ENCODE results near the gene ADARB2.

ADARB2 gene

DNA sequence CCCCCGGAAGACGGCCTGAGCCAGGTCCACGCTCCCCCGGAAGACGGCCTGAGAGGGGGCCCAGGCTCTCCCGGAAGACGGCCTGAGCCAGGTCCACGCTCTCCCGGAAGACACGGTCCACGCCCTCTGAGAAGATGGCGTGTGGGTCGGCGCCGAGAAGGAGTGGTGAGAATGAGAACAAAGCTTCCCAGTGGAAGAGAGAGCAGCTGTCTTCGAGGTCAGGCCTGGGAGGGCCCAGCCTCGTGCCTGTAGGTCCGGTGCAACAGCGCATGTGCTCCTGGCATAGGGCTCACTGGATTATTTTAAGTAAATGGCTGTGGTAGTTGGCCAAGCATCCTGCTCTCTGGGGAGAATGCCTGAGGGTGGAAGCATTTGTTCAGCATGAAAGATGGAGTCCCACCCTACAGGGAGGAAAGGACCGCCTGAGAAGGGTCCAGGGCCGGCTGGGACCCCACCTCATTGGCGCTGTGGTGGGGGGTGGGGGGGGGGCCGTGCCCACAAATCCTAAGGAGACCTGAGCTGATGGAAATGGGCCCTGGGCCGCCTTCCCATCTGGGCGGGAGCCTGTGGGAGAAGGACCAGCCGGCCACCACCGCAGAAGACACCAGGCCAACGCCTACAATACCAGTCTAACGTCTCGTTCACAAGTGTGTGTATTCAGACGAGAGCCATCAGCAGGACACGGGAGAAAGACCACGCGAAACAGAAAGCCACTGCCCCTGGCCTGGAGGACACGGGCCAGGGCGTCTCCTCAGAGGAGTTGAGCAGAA lies 471.1 kb downstream of the ADARB2 start:
- no peak overlapping the region for H3K27ac ChIP-seq

DNA sequence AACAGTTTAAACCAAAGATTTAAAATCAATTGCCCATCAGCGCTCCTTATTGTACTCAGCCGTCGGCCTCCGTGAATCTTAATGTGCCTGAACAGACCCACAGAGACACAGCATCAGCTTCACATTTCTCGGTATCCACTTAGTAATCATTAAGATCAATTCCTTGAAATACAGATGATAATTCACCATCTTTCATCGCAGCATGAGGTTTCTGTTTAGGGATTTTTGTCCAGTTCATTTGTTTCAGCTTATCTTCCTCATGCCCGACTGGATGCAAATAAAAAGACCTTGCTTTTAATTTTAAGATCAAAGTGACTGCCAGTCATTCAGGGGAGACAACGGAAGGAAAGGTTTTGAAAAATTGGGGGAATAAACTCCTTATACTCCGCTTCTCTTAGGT lies 473.3 kb downstream of the ADARB2 start:
- H3K27ac ChIP-seq = no peak overlapping the region
- TF ChIP-seq ZFX (IDR thresholded peaks at IDR 0.05; ENCODE audit: borderline replicate concordance) = no peak

More for the DNA sequence above, 471.1 kb downstream of the ADARB2 start:
- no peak for TF ChIP-seq ZFX (IDR thresholded peaks at IDR 0.05; ENCODE audit: borderline replicate concordance)

DNA sequence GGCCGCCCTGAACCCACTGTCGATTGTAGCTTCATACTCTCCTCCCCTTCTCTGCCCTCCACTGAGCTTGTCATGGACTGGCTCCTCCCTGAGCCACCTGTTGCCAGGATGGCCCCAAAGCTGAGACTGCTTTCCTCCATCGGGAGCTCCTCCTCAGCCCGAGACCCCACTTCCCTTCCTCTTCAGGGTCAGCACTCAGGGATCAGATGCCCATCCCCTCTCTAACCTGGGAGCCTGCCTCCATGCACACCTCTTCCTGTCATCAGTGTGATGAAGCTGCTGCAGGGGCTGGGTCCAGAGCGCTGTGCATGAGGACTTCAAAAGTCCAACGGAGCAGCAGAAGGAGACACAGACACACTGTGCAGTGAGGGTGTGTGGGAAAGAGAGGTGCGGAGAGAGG lies 480.1 kb downstream of the ADARB2 start:
- no peak for TF ChIP-seq ZFX (IDR thresholded peaks at IDR 0.05; ENCODE audit: borderline replicate concordance)
- TF ChIP-seq, protein P1, sequence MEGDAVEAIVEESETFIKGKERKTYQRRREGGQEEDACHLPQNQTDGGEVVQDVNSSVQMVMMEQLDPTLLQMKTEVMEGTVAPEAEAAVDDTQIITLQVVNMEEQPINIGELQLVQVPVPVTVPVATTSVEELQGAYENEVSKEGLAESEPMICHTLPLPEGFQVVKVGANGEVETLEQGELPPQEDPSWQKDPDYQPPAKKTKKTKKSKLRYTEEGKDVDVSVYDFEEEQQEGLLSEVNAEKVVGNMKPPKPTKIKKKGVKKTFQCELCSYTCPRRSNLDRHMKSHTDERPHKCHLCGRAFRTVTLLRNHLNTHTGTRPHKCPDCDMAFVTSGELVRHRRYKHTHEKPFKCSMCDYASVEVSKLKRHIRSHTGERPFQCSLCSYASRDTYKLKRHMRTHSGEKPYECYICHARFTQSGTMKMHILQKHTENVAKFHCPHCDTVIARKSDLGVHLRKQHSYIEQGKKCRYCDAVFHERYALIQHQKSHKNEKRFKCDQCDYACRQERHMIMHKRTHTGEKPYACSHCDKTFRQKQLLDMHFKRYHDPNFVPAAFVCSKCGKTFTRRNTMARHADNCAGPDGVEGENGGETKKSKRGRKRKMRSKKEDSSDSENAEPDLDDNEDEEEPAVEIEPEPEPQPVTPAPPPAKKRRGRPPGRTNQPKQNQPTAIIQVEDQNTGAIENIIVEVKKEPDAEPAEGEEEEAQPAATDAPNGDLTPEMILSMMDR (IDR thresholded peaks at IDR 0.05) = no peak

DNA sequence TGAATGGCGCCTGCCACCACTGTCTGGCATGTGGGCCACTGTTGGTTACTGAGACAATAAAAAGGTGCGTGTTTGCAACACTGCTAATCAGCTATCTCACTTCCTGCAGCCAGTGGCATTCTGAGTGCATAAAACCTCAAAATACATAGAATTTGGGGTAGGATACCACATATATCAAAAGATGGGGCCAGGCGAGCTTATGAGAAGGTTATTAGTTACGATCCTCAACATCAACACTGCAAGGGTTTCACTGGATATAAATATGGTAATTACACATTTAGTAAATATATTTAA lies 480.9 kb downstream of the ADARB2 start:
- TF ChIP-seq ZFX (IDR thresholded peaks at IDR 0.05; ENCODE audit: borderline replicate concordance) = no peak
- TF ChIP-seq, protein P1 (IDR thresholded peaks at IDR 0.05) = no peak
- H3K27ac ChIP-seq = no peak overlapping the region

More for the DNA sequence above, 480.1 kb downstream of the ADARB2 start:
- H3K27ac ChIP-seq = no peak overlapping the region

DNA sequence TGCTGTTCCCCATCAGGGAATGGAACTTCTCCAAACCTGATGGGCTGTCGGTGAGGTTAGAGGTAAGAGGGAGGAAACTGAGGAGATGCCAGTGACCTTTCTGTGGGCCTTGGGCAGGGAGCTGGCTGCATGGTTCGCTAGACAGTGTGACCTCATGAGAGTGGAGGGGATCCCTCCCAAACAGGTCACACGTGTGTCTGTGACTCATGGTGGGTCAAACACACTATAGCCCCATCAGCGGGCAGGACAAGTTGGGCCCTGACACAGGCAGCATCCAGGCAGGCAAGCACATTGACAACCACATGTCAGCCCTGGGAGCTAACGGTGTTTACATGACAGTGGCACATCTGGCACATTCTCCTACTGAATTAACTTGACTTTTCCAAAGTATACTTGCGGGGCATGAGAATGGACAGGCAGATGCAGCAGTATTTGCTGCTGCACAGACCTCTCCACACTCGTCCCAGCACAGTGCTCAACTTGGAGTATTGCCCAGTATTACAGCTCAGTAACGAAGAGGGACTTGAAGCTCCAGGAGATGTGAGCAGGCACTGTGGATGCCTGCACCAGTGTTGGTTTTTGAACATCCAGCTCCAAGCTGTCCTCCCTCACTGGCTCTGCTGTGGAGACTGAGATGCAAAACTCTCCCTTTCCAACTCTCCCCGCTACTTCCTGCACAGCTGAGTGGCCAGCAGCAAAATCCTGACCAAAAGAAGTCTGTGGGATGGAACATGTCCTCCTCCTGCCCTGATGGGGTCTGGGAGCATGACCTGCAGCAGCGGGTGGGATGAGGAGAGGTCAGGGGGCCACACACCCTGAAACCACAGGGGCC lies 481.5 kb downstream of the ADARB2 start:
- H3K27ac ChIP-seq = no peak overlapping the region
- TF ChIP-seq ZFX (IDR thresholded peaks at IDR 0.05; ENCODE audit: borderline replicate concordance) = no peak
- TF ChIP-seq, protein P1 (IDR thresholded peaks at IDR 0.05) = no peak

DNA sequence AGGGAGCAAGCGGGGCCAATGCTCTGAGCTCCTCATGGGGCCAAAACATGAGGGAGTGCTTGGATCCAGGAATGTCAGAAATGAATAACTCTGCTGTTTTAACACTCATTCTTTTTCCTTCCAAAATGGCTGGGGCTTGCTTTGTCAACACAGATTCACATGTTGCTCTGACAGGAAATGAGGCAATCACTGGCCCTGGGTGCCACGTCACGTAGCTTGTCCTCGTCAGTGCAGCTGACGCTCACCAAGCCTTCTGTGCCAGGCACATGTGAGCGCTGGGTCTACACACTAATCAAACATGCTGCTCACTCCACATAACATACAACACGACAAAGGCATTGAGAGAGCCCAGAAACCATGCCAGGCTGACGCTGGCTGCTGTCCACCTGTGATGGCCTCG lies 482.2 kb downstream of the ADARB2 start:
- TF ChIP-seq, protein P1 (IDR thresholded peaks at IDR 0.05) = no peak
- no peak for TF ChIP-seq ZFX (IDR thresholded peaks at IDR 0.05; ENCODE audit: borderline replicate concordance)

DNA sequence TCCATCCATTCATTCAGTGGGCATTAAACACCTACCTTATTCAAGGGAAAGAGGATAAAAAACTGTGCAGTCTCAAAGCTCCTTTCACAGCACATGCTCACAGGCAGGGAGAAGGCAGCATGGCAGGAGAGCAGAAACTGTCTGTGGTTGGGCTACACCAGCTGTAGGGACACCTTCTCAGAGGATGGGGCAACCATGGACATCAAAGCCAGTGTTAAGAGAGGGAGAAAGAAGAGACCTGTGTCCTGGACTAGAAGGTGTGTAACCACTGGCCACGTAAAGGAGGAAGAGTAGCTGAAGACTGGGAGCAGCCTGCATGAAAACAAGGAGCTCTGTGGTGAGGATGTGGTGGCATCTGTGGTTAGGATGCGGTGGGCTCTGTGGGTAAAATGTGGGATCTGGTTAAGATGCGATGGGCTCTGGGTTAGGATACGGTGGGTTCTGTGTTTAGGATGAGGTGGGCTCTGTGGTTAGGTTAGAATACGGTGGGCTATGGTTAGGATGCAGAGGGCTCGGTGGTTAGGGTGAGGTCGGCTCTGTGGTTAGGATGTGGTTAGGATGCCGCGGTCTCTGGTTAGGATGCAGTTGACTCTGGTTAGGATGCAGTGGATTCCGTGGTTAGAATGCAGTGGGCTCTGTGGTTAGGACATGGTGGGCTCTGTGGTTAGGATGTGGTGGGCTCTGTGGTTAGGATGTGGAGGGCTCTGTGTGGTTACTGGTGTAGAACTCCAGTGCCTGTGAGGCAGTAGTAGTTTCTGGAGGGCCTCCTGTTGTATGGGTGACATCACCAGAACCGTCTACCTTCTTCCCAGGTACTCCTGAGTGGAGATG lies 483.6 kb downstream of the ADARB2 start:
- TF ChIP-seq ZFX (IDR thresholded peaks at IDR 0.05; ENCODE audit: borderline replicate concordance) = no peak
- TF ChIP-seq, protein P1 (IDR thresholded peaks at IDR 0.05) = no peak
- no peak overlapping the region for H3K27ac ChIP-seq

More for the DNA sequence above, 482.2 kb downstream of the ADARB2 start:
- no peak overlapping the region for H3K27ac ChIP-seq
